Cardiac fibroblast (primary cell): ENCODE data around the gene UTS2R.

Source experiments
- DNase-seq, 2 donors: peaks; one replicate each; pipeline versions ENCODE4 v3.0.0 to v3.0.0-alpha.2; 2010; ENCODE audit warnings: low read depth in 2 of 2
- H3K4me3 ChIP-seq, 2 donors: replicated peaks in 1 of 2; 1 replicate in 1 of 2; 2 replicates in 1 of 2; pipeline ENCODE4 v1.5.1; 2011; ENCODE audit warnings: low read depth in 2 of 2, low read length in 2 of 2, mild to moderate bottlenecking in 2 of 2, moderate library complexity in 1 of 2
- TF ChIP-seq, protein P1 (sequence below): IDR thresholded peaks from one replicate; pipeline ENCODE4 v1.5.1; 2011; ENCODE audit warnings: low read depth, mild to moderate bottlenecking, low read length, inconsistent platforms

Gene UTS2R

DNA sequence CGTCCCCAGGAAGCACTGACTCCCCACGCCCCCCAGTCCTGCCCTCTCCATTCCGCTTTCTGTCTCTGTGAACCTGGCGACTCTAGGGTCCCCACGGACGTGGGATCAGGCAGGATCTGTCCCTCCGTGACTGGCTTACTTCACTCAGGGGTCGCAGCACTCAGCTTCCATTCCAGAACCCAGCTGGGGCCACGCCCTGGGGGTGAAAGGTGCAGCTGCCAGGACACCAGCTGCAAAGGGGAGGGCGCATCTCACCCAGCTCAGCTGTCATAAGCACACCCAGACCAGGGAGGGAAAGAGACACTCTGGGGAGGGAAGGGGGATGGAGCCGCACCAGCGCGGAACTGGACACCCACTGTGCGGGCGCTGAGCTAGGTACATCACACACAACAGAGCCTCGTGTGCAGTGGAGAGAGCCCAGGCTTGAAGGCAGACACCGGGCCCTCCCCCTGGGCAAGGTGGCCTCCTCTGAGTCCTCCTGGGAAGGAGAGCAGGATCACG is 28.1 kb downstream of the UTS2R start:
- DNase-seq = no peak
- no peak overlapping the region for H3K4me3 ChIP-seq
- TF ChIP-seq, protein P1, sequence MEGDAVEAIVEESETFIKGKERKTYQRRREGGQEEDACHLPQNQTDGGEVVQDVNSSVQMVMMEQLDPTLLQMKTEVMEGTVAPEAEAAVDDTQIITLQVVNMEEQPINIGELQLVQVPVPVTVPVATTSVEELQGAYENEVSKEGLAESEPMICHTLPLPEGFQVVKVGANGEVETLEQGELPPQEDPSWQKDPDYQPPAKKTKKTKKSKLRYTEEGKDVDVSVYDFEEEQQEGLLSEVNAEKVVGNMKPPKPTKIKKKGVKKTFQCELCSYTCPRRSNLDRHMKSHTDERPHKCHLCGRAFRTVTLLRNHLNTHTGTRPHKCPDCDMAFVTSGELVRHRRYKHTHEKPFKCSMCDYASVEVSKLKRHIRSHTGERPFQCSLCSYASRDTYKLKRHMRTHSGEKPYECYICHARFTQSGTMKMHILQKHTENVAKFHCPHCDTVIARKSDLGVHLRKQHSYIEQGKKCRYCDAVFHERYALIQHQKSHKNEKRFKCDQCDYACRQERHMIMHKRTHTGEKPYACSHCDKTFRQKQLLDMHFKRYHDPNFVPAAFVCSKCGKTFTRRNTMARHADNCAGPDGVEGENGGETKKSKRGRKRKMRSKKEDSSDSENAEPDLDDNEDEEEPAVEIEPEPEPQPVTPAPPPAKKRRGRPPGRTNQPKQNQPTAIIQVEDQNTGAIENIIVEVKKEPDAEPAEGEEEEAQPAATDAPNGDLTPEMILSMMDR = no peak

DNA sequence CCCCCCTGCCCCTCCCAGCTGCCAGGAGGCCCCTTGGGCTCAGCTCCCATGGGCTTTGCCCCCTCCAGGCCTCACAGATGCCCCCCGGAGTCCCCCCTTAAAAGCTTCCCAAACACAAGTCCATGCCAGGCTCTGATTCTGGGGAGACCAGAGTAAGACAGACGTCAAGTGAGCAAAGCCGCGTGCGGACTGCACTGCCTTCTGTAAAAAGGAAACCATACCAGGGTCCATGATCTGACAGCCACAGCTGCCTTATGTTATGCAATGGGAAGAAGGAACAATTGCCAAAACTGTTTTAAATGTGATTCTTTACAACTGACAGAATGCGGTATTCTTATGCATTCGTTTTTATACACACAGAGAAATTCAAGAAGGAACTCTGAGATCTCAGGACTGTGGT is 28.6 kb downstream of the UTS2R start:
- TF ChIP-seq, protein P1 = no peak
- peak in 1 of 2 donors; percentile 27 for DNase-seq
- no peak overlapping the region for H3K4me3 ChIP-seq

DNA sequence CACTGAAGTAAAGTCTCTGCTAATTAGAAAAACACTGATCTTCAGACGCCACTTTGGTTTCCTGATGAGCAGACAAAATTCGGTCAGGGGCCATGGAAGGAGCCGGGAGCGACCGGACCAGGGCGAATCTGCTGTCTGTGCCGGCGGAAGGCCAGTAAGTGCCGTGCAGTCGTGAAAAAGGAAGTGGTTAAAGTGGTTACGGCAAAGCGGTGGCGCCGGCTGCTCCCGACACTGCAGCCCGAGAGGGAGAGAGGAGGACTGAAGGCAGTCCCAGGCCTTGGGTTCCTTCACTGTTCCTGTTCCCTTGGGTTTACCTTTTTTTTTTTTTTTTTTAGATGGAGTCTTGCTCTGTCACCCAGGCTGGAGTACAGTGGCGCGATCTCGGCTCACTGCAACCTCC is 29.3 kb downstream of the UTS2R start:
- no peak for DNase-seq
- no peak overlapping the region for H3K4me3 ChIP-seq

DNA sequence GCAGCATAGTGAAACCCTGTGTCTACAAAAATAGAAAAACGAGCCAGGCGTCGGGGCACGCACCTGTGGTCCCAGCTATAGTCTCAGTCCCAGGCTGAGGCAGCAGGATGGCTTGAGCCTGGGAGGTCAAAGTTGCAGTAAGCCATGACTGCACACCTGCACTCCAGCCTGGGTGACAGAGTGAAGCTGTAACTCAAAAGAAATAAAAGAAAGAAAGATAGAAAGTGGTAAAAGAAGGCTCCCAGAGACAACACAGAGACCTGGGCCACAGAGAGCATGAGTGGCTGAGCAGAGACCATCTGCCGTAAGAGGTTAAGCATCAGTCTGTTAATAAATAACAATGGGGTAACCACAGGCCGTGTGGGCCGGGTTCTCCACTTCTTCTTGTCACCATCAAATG is 31.3 kb downstream of the UTS2R start:
- H3K4me3 ChIP-seq = no peak overlapping the region
- TF ChIP-seq, protein P1 = no peak
- no peak for DNase-seq

More for the DNA sequence above, 29.3 kb downstream of the UTS2R start:
- TF ChIP-seq, protein P1 = no peak

DNA sequence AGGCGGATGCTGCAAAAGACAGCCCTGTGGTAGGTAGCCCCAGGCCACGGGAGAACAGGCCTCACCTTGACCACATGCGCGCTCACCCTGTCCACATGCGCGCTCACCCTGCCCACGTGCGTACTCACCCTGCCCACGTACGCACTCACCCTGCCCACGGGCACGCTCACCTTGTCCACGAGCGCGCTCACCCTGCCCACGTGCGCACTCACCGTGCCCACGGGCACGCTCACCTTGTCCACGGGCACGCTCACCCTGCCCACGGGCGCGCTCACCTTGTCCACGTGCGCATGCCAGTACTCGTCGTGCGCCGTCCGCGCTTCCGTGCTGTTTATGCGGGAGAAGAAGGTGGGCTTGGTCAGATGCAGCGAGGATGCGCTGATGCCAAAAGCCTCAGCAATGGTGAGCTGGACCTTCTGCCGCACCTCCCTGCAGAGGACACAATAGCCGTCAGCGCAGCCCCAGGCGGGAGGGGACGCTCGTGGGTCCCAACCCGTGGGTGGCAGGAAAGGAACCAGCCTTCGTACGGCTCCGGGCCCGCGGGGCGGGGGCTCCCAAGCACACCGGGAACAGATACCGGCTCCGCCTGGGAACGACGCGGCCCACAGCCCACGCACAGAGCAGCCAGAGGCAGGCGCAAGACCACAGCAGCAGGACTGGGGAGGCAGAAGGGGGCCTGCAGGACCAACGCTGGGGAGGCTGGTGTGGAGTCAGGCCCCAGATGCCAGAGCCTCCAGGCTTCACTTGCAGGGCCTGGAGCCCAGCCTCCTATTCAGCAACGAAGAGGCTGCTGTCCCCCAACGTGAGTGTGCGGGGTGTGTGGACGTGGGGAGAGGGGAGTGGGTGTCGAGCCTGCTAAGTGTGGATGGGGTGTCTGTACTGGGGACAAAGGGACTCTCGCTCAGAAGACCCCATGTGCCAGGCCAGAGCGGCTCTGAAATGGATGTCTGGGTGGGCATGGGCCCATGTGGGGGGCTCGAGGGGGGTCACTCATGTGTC is 32.4 kb downstream of the UTS2R start:
- no peak overlapping the region for H3K4me3 ChIP-seq
- TF ChIP-seq, protein P1 = no peak
- no peak for DNase-seq

DNA sequence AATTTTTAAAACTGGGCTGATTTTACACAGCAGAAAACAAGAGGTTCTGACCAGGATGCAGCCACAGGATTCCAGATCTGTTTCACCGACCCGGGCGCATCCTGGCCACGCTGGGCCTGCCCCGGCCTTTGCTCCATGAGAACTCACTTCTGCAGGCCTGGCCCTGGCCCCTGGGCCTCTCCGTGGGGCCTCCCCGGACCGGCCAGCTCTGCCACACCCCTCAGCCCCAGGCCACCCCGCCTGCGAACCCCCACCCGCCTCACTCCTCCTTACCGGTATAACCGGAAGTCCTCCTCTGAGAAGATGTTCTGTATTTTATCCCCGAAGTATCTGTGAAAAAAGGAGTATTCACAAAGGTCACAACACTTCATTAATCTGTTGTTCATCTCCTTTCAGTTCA is 33.5 kb downstream of the UTS2R start:
- TF ChIP-seq, protein P1 = no peak
- no peak overlapping the region for H3K4me3 ChIP-seq
- no peak for DNase-seq
